Islet of Langerhans (tissue), 1 donor: Measurements from ENCODE around the gene TMEM52.

ENCODE experiments used
- FAIRE-seq: peaks from one replicate; lab custom pipeline; 2011; peaks lifted over from hg19 to GRCh38; lab: Jason Lieb, UNC

Gene TMEM52

GRCh38 chr1:1926346-1926811 is 7.3 kb upstream of the TMEM52 start:
- no peak for FAIRE-seq

DNA sequence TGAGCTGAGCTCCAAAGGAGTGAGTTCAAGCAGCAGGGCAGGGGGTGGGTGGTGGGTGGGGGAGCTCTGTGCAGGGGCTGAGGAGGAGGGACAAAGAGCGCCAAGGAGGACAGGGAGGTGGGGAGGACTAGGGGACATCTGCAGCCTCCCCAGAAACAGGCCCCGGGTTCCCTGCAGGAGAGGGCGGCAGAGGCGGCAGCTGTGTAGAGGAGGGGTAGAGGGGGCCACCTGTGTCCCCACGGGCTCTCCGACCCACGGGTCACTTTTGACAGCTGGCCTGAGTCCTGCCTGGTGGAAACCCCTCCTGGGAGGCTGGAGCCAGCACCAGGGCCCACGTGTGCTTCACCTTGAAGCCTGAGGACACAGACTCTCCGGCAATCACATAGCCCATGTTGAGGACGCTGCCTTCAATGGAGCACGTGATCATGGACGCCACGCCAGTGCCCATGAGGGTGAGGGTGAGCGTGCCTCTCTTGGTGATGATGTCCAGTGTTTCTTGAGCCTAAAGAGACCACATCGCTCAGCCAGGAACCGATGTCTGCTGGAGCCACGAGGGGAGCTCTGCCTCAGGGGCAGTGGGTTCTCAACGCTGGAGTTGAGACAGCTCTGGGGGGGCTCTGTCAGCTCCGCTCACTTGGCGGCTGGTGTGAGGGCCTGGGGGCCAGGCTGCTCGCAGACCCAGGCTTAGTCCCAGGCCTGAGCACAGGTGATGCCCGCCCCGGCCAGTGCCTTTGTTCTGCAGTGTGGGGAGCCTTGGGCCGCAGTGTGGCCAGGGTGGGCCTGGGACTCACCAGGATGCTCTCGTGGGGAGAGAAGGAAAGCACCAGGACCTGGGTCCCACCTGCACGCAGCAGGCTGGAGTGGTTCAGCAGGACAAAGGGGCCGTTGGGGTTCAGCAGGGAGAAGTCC is 6.6 kb upstream of the TMEM52 start:
- no peak for FAIRE-seq

- FAIRE-seq, result no peak
Measured at GRCh38 chr1:1924849-1925248, 5.8 kb upstream of the TMEM52 start.

DNA sequence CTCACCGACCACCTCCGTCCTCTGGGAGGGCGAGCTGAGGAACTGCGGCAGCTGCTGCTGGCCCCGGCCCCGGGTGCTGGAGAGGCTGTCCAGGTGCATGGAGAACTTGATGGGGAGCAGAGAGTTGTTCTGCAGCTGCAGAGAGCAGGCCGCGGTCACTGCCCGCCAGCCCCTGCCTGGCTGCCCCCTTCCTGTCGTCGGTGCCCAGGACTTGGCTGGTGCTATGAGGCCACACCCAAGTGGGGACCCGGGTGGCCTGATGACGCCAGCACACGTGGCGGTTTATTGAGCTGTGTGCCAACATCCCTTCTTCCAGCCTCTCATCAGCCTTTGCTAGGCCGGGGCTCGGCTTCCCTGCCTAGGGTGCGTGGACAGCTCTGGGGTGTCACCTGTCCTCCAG is 5.3 kb upstream of the TMEM52 start:
- FAIRE-seq, result no peak

DNA sequence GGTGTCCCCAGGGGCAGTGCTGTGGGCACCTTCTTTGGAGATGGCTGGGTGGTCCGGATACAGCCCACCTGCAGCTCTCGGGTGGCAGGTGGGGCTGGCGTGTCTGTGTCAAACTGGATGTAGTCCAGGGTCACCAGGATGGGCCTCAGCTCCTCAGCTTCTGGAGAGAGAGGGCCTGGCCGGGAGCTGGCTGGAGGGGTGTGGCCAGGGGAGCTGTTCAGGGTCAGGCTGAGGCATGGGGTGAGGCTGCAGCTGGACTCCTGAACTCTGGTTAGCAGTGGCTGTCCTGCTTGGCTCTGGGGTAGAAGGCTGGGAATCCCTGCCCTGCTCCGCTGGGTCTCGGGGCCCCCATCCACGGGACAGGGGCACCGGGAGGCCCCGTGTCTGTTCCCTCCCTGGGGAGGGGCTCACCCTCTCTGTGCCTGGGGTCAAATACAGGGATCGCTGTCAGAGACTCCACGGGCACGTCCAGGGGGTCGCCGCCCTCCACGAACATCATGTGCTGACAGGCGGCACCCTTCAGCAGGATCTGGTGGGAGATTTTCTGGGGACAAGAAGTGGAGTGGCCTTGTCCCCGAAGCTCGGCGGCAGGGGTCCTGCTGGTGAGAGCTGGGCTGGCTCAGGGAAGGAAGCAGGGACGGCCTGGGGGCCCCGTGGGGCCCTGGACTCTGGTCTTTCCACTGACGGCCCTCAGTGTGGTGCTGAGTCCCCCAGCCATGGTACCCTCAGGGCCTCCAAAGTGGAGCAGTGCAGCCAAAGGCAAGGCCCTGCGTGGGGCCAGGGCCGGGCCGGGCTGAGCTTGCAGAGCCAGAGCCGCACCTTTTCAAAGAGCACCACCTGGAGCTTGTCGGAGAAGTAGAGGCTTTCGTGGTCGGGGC is 4.1 kb upstream of the TMEM52 start:
- no peak for FAIRE-seq

DNA sequence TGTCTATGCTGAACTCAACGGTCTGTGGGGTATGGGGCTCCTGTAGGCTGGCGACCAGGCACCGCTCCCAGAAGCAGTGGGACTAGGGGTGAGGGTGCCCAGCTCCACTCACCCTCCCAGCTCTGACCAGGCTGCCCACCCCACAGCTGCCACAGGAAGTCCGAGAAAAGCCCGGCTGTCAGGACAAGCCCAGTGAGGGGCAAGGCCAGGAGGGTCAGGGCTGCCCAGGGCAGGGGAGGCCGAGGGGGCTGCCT is 3.5 kb upstream of the TMEM52 start:
- no peak for FAIRE-seq

GRCh38 chr1:1921901-1922701 is 3.0 kb upstream of the TMEM52 start:
- no peak for FAIRE-seq

- no peak for FAIRE-seq
Measured at GRCh38 chr1:1921459-1921862, 2.4 kb upstream of the TMEM52 start.

DNA sequence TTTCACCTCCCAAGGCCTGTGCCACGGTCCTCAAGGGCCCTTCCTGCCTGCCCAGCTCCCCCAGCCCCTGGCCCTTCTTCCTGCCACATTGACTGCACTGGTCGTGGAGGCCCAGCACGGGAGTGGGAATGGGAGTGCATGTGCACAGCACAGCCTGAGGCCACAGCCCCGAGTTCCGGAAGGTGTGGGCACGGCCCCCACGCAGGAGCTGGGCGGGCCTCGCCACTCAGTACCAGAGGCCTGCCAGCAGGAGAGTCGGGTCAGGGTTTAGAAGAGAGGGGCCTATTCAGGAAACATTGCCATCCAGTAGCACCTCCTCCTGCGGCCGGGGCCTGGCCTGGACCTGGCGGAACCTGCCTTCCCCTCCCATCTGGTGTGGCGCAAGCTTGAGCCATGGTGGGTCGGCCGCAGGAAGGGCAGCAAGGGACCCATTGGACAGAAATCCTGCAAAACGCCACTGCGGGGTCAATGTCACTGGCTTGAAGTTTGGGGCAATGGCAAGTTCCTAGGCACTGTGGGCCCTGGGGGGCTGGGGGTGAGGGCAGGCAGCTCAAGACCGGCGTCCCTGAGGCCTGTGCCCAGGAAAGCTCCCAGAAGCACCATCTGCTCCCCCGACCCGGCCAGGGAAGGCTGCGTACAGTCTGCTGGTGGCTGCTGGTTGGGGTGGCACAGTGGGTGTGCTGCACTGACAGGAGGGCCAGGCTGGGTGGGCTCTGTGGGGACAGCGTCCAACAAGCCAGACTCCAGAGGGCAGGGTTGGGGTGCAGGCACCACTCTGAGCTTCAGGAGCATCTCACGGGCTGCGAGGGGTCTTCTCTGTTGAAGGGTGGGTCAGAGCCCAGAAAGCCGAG is 1.8 kb upstream of the TMEM52 start:
- no peak for FAIRE-seq

- FAIRE-seq, result no peak
Measured at GRCh38 chr1:1920057-1920607, 1.1 kb upstream of the TMEM52 start.

GRCh38 chr1:1919304-1920056 is 401 bp upstream of the TMEM52 start:
- no peak for FAIRE-seq

GRCh38 chr1:1917995-1918900 is 831 bp downstream of the TMEM52 start:
- no peak for FAIRE-seq

GRCh38 chr1:1917304-1917976 is 1.6 kb downstream of the TMEM52 start:
- no peak for FAIRE-seq

GRCh38 chr1:1916851-1917251 is 2.2 kb downstream of the TMEM52 start:
- FAIRE-seq, result no peak

GRCh38 chr1:1915911-1916840 is 2.9 kb downstream of the TMEM52 start:
- no peak for FAIRE-seq

DNA sequence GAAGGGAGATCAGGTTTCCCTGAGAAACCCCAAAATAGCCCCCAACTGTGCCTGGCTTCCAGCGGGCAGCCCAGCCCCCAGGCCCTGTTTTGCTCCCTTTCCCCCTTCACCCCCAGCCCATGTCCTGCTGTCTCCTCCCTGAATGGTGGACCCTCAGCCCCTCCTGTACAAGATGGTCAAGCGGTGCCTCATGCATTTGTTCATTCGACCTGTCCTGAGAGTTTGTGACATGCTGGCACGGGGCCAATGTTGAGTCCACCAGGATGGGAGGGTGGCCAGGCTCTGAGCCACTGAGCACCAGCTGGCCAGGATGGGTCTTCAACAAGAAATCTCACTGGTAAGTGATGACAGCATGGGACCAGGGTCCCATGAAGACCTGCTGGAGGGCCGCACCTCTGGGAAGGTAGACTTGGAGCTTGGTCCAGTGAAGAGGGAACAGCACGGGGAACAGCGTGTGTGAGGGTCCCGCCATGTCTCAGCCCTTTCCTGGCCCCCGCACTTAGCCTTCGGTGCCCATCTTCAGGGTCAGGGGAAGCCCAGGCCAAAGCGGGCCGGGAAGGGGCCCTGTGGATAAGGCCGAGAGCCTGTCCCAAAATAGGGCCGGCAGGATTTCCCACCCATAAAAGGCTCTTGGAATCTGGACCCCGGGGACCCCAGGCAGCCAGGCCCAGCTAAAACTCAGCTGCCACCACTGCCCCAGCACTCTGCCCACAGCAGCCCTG is 3.9 kb downstream of the TMEM52 start, which contains the start of gene CALML6:
CALML6 (plus strand) TSS at position 290 of the 722 bp plus-strand sequence; CDS start at position 311, 21 bp downstream.
- FAIRE-seq, result no peak
